HG03521 (cell line): ENCODE results near the gene IDNK.

Source experiments
- ATAC-seq: cut with Tn5 transposase; IDR thresholded peaks from one replicate; pipeline ENCODE4 v1.9.1; 2021; ENCODE audit warnings: mild to moderate bottlenecking, moderate library complexity; ENCODE audit not compliant: unreplicated experiment

Gene IDNK

DNA sequence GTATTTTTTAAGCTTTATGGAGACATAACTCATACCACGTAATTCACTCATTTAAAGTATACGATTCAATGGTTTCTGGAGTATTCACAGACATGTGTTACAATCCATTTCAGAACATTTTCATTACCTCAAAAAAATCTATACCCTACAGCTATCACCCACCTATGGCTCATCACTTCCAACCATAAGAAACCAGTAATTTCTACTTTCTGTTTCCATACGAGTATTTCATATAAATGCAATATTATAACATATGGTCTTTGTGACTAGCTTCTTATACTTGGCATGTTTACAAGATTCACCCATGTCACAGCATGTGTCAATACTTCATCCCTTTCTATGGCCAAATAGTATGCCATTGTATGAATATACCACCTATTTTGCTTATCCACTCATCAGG, 66.0 kb downstream of the IDNK start:
- ATAC-seq = no peak

DNA sequence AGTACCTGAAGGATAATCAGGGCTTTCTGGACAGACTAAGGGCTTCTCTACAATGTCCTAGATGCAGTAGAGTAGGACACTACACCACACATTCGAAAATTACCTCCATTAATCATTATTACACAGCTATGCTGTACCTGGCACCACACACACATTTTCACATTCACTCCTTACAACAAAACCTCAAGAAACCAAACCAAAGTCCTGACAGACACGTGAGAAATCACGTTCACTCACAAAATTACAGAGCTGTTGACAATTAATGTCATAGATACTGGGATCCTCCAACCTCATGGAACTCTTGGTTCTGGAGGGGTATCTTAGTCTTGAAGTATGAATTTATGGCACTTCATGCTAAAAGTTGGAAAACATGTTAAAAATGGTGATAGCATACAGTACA, 68.5 kb downstream of the IDNK start:
- ATAC-seq = no peak
